HG03175 (cell line): ENCODE measurements around the gene ARL15.

Experiments
- ATAC-seq: cut with Tn5 transposase; IDR thresholded peaks from one replicate; pipeline ENCODE4 v1.9.1; 2021; ENCODE audit warnings: mild to moderate bottlenecking, moderate library complexity; ENCODE audit not compliant: unreplicated experiment

Gene ARL15

DNA sequence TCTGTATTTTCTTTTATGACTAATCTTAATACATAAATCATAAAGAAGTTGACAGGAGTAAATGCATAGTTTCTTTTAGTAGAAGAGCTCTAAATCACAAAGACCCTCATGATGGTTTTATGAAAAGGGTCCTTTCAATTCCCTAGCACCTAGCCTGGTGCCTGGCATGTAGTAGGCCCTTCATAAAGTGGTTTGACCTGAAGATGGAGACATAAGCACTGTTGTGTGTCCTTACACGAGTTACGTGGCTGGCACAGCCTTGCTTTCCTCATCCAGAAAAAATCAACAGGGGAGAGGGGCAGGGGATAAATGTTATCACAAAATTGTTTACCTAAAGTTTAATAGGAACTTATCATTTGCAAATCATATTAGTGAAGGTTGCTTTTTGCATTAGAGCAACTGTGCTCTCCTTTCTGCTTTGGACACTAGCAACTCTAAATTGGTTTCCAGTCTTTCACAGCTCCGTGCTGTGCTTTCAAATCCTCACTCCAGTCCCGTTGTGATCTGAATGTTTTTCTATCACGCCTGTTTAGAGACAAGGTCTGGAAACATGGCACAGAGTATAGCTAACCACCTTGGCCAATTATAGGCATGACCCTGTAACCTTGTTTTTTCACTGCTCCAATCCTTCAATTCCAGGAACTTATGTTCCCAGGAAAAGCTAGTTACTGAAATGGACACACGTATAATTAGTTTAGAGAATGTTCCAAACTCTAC lies 55.7 kb downstream of the ARL15 start:
- no peak for ATAC-seq

DNA sequence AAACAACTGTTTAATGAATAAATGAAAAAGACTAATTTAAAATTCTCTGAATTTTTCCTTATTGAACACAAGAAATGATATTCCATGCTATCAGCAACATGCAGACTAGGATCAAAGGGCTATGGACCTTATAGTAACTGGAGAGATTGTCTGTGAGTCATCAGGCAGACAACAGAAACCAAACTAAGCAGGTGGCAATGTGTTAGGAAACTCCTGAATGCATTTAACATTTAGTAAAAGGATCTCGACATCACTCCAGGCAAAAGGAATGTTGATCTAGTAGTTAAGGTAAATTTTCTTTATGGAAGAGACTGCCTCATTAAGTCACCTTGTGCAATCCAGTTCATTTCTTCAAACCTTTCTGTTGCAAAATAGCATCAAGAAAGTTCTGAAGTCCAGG lies 58.4 kb downstream of the ARL15 start:
- ATAC-seq = no peak

DNA sequence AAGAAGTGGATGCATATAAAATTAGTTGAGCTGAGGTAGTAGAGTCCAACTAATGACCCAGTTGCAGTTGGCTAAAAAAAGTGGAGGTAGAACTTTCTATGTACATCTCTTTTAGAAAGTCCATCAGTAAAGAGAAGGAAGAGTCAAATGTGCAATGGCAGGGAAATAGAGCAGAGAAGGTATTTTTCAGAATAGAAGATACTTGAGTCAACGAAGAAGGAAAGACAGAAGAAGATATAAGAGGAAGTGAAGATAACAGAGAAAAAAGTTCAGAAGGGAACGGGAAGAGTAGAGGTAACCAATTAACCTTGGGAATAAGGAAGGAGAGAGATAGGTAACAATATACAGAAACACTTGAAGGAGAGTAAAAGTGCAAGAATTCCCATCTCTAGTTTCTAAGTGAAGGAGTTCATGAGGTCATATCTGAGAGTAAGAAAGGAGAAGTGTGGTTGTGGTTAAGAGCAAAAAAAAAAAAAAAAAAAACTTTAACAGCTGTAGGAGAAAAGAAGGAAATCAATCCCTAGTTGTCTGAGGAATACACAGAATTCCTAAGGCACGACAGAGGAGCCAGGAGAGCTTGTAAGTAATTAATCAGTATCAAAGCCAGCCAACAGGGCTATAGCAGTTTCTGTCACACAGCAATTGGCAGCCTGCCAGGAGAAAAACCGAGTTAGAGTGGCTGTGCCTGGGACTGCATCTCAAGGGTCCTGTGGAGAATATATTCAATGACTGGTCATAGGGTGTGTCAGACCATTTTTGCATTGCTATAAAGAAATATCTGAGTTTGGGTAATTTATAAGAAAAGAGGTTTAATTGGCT lies 61.0 kb downstream of the ARL15 start:
- no peak for ATAC-seq

DNA sequence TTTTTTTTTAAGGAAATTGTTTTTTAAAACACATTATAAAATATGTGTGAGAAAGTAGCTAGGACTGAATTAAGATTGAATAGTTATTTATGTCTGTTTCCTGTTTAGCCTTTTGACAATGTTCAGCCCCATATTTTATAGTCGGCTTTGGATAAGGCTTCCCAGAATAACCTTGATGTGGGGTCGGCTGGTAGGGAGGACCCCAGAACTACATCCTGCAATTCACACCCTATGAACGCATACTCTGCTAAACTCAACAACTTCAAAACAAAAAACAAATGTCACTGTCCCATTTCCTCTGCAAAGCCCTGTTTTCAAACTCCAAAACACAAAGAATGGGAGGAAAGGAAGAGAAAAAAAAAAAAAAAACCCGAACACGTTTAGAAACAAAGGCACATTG lies 63.1 kb downstream of the ARL15 start:
- ATAC-seq = no peak

DNA sequence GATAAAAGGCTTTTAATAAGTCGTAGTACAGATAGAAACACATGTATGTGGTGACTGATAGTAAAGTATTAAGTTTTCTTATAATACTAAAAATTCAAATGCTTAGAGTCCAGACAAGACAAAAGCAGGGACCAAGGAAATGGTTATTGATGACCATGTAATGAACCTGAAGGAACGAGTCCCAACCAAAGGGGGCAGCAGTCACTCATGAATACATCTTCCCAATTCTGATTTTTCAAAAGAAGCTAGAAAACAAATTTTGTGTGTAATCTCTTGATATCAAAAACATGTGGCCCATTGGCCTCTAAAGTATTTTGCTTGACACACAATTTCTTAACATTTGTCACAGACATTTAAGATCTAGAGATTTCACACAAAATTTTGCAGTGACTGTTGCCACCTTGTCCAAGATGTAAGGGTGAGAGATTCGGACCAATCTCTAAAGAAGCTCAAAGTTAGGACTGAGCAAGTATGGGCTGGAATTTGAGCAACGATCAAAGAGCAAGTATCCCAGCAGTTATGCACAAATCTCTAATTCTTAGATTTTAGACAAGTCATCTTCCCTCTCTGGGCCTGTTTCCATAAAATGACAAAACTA lies 66.8 kb downstream of the ARL15 start:
- no peak for ATAC-seq

DNA sequence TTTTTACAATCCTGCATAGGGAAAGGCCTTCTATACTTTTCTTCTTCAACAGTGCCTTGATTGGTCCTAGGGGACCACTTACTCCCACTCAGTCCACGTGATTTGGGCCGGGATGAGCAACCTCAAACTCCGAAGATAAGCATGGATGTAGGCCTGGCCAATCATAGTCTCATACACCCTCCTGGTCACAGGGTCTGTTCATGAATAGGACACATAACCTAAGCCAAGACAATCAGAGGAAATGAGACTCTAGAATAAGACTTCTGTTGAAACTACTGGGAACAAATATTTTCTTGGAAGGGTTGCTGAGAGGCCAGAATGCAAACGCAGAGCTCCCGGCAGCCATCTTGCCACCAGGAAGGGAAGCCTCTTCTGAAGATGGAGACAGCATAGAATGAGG lies 68.1 kb downstream of the ARL15 start:
- ATAC-seq = no peak

DNA sequence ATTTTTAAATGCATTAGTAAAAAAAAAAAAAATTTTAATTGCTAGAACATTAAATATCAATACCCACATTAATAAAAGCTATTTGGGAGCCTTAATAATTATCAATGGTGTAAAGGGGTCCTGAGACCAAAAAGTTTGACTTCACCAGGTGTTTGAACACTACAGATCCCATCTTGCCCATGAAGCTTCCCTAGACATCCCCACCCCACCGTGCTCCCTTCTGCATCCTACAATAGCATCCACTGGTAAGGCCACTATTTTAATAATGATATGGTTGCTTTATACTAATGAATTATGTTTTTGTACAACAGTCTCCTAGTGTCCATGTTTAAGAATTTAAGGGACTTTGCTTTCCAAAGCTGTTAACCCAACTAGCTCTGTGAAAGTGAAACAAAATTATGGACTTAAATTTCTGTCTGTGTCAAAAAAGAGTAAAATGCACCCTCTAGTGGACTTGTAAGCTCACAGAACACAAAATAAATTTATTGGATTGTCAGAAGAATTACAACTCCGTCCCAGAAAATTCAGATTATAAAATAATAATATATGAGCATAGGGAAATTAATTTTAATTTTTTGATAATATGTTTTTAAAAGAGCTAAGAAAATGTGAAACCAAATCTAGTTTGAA lies 76.0 kb downstream of the ARL15 start:
- ATAC-seq = no peak

DNA sequence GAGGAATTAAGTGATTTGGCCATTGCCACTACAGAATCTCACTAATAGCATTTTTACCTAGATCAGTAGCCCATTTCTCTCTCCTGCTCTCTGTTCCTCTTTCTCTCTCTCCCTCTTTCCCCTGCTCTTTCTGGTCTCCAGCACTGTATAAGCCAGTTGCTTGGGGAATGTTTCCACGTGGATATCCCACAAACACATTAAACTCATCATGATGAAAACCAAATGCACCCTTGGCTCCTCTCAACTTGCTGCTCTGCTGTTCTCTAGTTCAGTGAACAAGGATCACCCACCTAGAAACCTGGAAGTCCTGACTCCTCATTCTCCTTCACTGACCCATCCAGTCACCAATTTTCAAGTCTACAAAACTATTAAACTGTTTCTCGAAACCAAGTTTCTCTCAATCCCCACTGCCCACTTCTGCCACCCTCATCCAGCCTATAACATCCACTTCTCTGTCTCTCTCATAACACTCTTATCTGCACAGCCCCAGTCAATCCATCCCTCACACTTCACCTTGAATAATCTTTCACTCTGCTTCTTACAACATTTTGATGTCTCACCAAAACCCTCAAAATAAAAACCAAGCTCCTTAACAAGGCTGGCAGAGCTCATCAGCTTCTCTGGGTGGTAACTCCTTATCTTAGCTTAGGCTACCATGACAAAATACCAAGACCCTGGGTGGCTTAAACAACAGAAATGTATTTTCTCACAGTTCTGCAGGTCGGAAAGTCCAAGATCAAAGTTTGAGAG lies 79.3 kb downstream of the ARL15 start:
- ATAC-seq = no peak

DNA sequence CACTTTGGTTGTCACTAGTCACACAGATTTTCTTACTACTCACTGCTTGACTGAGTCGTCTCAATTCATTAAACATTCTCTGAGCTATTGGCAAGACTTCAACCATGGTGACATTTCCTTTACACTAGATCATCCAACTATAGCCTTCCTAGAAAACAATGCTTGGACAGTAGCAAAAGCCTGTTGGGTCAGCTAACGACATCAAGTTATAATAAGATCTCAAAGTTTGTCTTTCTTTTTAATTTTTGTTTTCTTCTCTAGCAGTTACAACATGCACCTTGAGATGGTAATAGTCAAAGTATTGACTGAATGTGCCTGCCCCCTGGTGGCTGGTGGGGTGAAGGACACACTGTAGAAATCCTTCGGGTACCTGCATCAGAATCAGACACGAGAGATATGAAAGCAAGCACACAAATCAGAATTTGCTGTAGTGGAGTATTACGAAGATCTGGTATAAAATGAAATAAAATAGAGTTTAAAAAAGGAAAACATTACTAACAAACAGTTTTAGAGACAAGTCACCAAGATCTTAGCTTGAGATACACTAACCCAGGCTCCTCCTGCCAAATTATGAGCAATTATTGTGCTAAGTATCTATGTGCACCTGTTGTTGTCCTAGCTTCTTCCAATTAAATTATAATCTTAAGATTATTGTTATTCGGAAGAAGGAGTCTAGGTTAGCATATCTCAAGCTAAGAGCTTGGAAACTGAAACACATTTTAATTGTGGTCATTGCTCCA lies 81.2 kb downstream of the ARL15 start:
- peak; percentile 97 for ATAC-seq

DNA sequence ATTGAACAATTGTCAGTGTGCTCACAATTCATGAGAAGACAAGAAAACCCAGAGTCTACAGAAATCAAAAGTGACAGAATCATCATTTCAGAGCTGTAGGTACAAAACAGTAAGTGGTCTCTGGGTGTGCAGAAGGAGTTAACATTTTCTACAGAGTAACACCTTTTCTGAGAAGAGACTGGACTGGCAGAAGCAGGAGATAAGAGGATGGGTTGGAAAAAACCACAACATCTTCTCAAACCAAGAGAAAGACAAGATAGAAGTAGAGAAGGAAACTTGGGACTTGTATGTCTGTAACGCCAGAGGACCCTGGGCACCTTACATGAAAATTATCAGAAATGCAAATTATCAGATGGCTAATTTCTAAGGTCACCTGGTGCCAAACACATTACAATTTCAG lies 82.6 kb downstream of the ARL15 start:
- ATAC-seq = no peak

DNA sequence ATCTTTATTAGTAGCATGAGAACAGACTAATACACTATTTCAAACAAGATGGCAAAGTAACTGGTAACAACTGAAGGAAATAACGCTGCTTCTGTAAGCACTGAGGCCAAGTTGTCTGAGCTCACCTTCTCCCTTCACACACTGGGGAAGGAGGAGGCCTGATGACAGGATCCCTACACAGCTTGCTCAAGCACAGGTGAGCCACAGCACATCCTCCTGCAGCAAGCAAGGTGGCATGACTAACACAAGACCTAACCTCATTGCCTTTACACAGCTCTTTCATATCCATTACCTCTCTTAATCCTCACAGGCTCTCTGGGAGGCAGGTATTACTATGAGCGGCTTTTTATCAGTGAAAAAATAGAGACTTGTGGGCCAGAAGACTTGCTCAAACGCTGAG lies 83.3 kb downstream of the ARL15 start:
- ATAC-seq = no peak

DNA sequence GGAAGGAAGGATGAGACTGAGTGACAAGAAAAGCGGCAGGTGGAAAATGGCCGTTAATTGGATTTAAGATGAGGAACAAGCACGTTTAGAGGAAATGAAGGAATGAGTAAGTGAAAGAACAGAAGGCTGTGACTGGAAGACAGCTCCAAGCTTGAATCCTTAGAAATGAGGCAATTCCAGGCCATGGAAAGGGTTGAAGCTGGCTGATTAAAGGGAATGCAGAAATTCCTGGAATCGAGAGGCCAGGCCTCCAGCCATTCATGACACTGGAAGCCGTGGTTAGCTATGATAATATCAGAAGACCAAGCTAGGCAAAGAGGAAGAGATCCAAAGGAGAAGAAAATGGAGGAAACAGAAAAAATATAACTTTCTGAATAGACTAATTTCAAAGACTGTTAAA lies 84.2 kb downstream of the ARL15 start:
- no peak for ATAC-seq

DNA sequence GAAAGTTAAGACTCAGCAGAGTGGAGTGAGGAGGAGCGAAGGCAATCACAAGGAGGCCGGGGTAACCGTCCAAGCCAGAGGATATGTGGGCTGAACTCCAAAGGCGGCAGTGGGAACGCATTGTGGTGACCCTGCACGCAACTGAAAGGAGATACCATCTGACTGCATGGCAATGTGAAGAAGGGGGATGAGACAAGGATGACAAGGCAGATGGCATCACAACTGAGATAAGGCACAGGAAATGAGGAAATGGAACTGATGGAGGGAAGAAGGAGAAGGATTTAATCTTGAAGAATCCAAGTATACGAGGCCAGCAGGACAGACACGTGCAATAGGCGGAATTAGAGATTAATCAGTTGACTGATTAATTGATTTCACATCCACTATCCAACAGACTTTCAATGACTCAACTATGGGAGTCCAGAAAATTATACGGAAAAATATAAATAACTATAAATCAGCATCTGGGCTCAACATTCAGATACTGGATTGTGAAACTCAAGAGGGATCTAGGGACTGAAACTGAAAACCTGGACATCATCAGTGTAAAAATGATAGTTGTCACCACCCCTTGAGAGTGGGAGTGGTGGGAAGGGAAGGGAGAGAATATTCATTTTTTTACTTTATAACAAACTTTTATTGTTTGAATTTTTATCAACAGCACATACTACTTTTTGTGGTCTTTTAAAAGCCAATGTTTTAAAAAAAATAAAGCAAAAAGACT lies 86.1 kb downstream of the ARL15 start:
- ATAC-seq = no peak

DNA sequence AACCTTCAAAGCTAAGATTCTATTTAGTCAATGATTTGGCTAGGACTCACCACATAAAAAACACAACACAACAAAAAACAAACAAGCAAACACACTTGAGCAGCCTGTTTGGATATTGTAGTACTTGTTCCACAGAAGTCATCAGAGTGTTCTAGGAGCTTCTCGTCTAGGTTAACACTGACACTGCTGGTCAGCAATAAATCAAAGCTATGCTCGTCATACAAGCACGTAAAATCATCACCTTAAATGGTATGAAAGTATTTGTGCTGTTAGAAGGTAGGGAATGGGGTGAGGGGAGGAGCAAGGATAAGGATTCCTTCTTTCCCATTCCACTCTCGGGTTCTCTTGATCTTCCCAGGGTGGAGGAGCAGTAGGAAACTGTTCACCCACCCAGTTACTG lies 88.0 kb downstream of the ARL15 start:
- no peak for ATAC-seq

DNA sequence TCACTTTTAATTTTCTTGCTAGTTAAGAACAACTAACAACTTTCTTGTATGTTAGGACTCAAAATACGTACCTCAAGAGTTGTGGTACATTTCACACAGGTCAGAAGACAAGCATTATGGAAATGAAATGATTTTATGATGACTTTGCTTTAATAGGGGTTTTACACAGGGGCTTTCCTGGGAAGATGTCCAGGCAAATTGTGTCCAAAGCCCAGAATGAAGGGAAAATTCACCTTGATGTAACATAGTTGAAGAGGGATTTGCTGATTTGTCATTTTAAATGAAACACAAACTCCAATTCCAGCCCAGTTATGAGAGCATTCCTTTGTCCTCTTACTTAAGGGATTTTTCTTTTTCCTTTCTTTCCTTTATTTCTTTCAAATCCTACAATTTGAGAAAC lies 89.2 kb downstream of the ARL15 start:
- no peak for ATAC-seq

DNA sequence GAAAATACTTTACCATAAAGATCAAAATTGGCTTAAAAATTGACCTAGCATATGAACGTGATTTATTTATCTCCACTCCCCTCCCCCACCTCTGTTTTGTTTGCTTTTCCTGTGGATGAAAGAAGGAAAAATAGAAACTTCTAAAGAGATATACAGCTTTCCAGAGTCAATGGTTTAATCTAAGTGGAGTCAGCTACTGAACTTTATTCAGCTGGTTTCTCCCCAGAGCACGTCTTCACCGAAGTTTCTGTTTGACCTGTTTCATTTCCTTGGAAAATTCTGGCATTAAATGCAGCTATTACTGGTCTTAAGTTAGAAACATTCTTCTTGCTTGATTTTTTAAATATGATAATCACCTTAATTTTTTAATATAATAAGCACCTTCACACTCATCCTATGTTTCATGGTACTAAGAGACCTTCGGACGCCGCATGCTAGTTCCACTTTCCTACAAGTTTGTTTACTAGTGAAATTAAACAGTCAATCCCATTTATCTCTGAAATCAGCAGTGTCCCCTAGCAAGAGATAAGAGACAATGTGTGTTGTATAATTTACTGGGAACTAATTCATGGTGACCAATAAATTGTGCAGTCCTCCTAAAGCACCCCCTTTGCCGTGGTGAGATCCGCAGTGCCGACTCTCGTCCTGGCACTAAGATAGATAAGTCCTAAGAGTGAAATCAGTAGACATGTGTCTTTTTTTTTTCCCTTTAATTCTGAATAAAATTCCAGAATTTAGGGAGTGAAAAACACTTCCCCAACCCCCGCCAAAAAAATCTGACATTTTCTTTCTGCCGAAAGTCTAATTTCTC lies 89.9 kb downstream of the ARL15 start:
- ATAC-seq = no peak

DNA sequence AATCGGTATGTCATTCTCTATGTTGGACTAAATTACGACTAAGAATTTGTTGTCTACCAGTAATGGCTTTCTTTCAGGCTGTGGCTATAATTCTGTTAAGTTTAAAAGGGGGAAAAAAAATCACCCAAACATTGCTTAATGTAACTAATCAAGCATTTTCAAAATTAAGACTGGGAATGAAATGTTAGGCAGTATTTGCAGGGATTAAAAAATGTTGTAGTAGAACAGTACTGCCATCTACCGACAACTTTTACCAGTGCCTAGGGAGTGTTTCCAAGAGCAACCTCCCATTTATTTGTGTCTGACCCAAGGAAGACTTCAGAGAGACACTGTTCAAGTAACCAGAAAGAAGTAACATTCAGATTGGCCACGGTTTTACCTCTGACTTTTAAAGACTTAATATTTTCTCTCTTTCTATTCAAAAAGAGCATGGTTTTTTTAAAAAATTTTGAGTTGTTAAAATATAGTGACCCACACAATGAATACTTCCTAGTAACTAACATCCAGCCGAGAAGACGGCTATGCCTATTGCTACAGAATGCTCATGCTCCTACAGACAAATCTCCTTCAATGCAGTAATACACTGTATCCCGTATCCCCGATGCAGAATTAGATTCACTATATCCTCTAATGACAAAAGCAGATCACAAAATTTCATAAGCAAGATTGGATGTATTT lies 92.4 kb downstream of the ARL15 start:
- peak; percentile 56 for ATAC-seq

DNA sequence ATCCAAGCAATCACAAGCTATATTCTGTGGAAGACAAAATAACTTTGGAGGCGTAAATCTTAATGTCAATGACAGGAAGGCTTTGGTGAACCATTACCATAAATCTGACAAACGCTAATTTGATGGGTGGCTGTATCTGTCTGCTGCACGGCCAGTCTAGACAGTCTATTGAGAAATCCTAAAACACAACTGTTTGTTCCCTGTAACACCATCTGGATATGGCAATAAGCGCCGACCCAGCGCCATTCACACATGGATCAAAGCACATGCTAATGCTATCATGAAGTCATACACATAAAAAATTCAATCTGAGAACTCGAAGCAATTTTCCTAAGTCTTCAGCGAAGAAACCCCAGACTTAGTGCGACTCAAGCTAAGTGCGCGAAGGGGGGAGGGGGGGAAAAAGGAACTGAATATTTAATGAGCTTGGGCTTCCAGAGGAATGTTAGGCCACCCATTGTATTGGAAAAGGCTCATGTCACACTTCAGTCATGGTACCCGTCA lies 95.1 kb downstream of the ARL15 start:
- no peak for ATAC-seq
